Activated CD8-positive, alpha-beta memory T cell treated with anti-CD3 and anti-CD28 coated beads for 36 hours (primary cell): Measurements from ENCODE around the gene CDKL1. TPM values are rescaled to one million over a fixed set of nuclear protein-coding genes. Genes with fewer than 3 reads are reported as not detected.

ENCODE experiments used
- CTCF ChIA-PET: fragments of 350-600 bp; sonication (Branson Sonifier 250); formaldehyde crosslinking; loops from one replicate; lab custom pipeline; 2021; ENCODE audit warnings: antibody characterized with exemption; lab: Charles Lee
- POLR2A ChIA-PET: fragments of 350-600 bp; sonication (Branson Sonifier 250); formaldehyde crosslinking; loops from one replicate; lab custom pipeline; 2021; ENCODE audit warnings: antibody characterized with exemption; lab: Charles Lee
- total RNA-seq, 2 experiments: library from RNA; stranded (reverse); gene quantifications; one replicate each; pipeline ENCODE4 v1.2.3, GENCODE V29; 2021

Gene CDKL1
- total RNA-seq, 2 experiments from 2014 or later = 4.4 to 5.5 TPM

- ChIA-PET CTCF (interaction anchor here (0.7 to 2.1 kb wide), 5 partner anchors 19 to 492 kb away, joined by 3 to 9 read pairs (median 3); no protein-coding TSS in a partner anchor), POLR2A (interaction anchor here (0.7 to 1.2 kb wide), 4 partner anchors 18 to 479 kb away, joined by 3 to 7 read pairs (median 5); no protein-coding TSS in a partner anchor)
These were observed 52.4 kb downstream of the CDKL1 start for GRCh38 chr14:50344116-50344775.

- ChIA-PET POLR2A (interaction anchor here (1.2 kb wide), 1 partner anchor 305 kb away, joined by 7 read pairs; no protein-coding TSS in a partner anchor), CTCF (interaction anchor here (1.1 to 2.1 kb wide), 2 partner anchors 23 to 51 kb away, joined by 3 to 9 read pairs; no protein-coding TSS in a partner anchor)
These were observed 53.2 kb downstream of the CDKL1 start for GRCh38 chr14:50343434-50343833.

- POLR2A ChIA-PET = interaction anchor here (0.5 kb wide), 1 partner anchor 8 kb away, joined by 4 read pairs; no protein-coding TSS in a partner anchor
- CTCF ChIA-PET = interaction anchor here (0.8 to 1.1 kb wide), 3 partner anchors 14 to 52 kb away, joined by 3 to 4 read pairs (median 3); partner anchors contain the start of genes DMAC2L and L2HGDH
These were observed 54.2 kb downstream of the CDKL1 start for GRCh38 chr14:50342221-50343078.

GRCh38 chr14:50340963-50341362 is 55.7 kb downstream of the CDKL1 start:
- CTCF ChIA-PET = no interaction called here
- POLR2A ChIA-PET = interaction anchor here (0.5 kb wide), 1 partner anchor 39 kb away, joined by 3 read pairs; no protein-coding TSS in a partner anchor

- ChIA-PET CTCF (interaction anchor here (0.6 kb wide), 1 partner anchor 62 kb away, joined by 3 read pairs; no protein-coding TSS in a partner anchor), POLR2A (no interaction called here)
These were observed 56.6 kb downstream of the CDKL1 start for GRCh38 chr14:50340045-50340444.

GRCh38 chr14:50339178-50339804 is 57.4 kb downstream of the CDKL1 start:
- ChIA-PET CTCF (no interaction called here), POLR2A (no interaction called here)

- ChIA-PET POLR2A (no interaction called here), CTCF (no interaction called here)
These were observed 58.1 kb downstream of the CDKL1 start for GRCh38 chr14:50338587-50338986.

GRCh38 chr14:50335989-50336824 is 60.5 kb downstream of the CDKL1 start:
- CTCF ChIA-PET = no interaction called here
- POLR2A ChIA-PET = no interaction called here

GRCh38 chr14:50335389-50335788 is 61.3 kb downstream of the CDKL1 start:
- ChIA-PET CTCF (no interaction called here), POLR2A (interaction anchor here (0.6 to 0.7 kb wide), 2 partner anchors 7 to 13 kb away, joined by 4 to 8 read pairs; no protein-coding TSS in a partner anchor)

GRCh38 chr14:50334211-50334610 is 62.5 kb downstream of the CDKL1 start:
- CTCF ChIA-PET = no interaction called here
- POLR2A ChIA-PET = no interaction called here

- ChIA-PET POLR2A (no interaction called here), CTCF (no interaction called here)
These were observed 63.6 kb downstream of the CDKL1 start for GRCh38 chr14:50333014-50333509.

- ChIA-PET CTCF (interaction anchor here (0.7 kb wide), 1 partner anchor 11 kb away, joined by 3 read pairs; no protein-coding TSS in a partner anchor), POLR2A (no interaction called here)
These were observed 65.1 kb downstream of the CDKL1 start for GRCh38 chr14:50331596-50331995.

GRCh38 chr14:50321009-50321660 is 75.5 kb downstream of the CDKL1 start:
- CTCF ChIA-PET = interaction anchor here (0.8 to 2.3 kb wide), 12 partner anchors 10 to 460 kb away, joined by 3 to 12 read pairs (median 4); partner anchors contain the start of genes DMAC2L, L2HGDH and MAP4K5
- POLR2A ChIA-PET = interaction anchor here (0.8 to 1.2 kb wide), 2 partner anchors 8 to 10 kb away, joined by 3 to 4 read pairs; no protein-coding TSS in a partner anchor

- ChIA-PET CTCF (interaction anchor here (0.6 to 2.3 kb wide), 11 partner anchors 9 to 459 kb away, joined by 3 to 12 read pairs (median 3); partner anchors contain the start of genes DMAC2L, L2HGDH and MAP4K5), POLR2A (interaction anchor here (0.8 to 1.2 kb wide), 2 partner anchors 7 to 9 kb away, joined by 3 to 4 read pairs; no protein-coding TSS in a partner anchor)
These were observed 76.4 kb downstream of the CDKL1 start for GRCh38 chr14:50320283-50320682.

- ChIA-PET CTCF (interaction anchor here (0.6 to 2.2 kb wide), 3 partner anchors 25 to 203 kb away, joined by 3 to 9 read pairs (median 3); no protein-coding TSS in a partner anchor), POLR2A (no interaction called here)
These were observed 77.0 kb downstream of the CDKL1 start for GRCh38 chr14:50319721-50320120.

- POLR2A ChIA-PET = no interaction called here
- CTCF ChIA-PET = no interaction called here
These were observed 77.4 kb downstream of the CDKL1 start for GRCh38 chr14:50319293-50319692.

- ChIA-PET CTCF (no interaction called here), POLR2A (no interaction called here)
These were observed 78.6 kb downstream of the CDKL1 start for GRCh38 chr14:50318031-50318626.
